Mucosa of descending colon (tissue), 3 donors: ENCODE data around the gene ATP12A. TPM values are rescaled to one million over a fixed set of nuclear protein-coding genes. Genes with fewer than 3 reads are reported as not detected.

Experiments used
- ATAC-seq: fragments of 200-7000 bp; cut with Tn5 transposase; one replicate; pipeline ENCODE4 v1.9.1; 2020; ENCODE audit warnings: mild to moderate bottlenecking, moderate library complexity
- DNase-seq, 3 donors: peaks; one replicate each; pipeline ENCODE4 v3.0.0-alpha.2; 2020
- H3K36me3 ChIP-seq: fragments of 200-600 bp; one replicate; pipeline ENCODE4 v1.8.0; 2021; ENCODE audit warnings: low read depth, mild to moderate bottlenecking
- H3K4me1 ChIP-seq: fragments of 200-600 bp; one replicate; pipeline ENCODE4 v1.8.0; 2021; ENCODE audit warnings: low read depth, mild to moderate bottlenecking
- H3K4me3 ChIP-seq: fragments of 200-600 bp; one replicate; pipeline ENCODE4 v1.8.0; 2021; ENCODE audit warnings: mild to moderate bottlenecking
- H3K9me3 ChIP-seq: fragments of 200-600 bp; one replicate; pipeline ENCODE4 v1.8.0; 2021; ENCODE audit warnings: mild to moderate bottlenecking
- CTCF ChIP-seq: fragments of 200-600 bp; IDR thresholded peaks from one replicate; pipeline ENCODE4 v1.8.0; 2022; ENCODE audit warnings: antibody characterized with exemption, mild to moderate bottlenecking
- intact Hi-C, 2 donors: fragments of 100-400 bp; cut with DNase I in 1 of 2; cut with micrococcal nuclease in 1 of 2; formaldehyde crosslinking; loops; one replicate each; pipeline versions ENCODE4 v1.11.0 to v1.11.1; 2022; cut with DNase I, micrococcal nuclease
- total RNA-seq, 3 donors: library from RNA; stranded (reverse); fragmentation: NEBNext Ultra II Directional in 2 of 3; extraction: Animal tissue kit (Norgen Biotek cat#: 25700) in 2 of 3; gene quantifications; one replicate each; pipeline versions ENCODE4 v1.2.1 to v1.2.4, GENCODE V29; 2021 to 2023
- donor health status: DM: no; HTN: no; CAD: no; lungs with moderate emphysema.
- donor health status: DM: no; HTN: no; CAD: no.
- donor health status: DM: no; HTN: yes; CAD: no.

ATP12A gene
- total RNA-seq, 3 donors from 2014 or later = not detected

- Histone ChIP-seq H3K4me3 (no peak overlapping the region), H3K4me1 (peaks cover 11% of the 10 kb centered on the region), H3K9me3 (no peaks in the 10 kb centered on the region), H3K36me3 (no peaks in the 10 kb centered on the region)
- DNase-seq = no peak
- intact Hi-C loops = no loop called here
- no peak for ATAC-seq
- TF ChIP-seq CTCF = no peak
These were observed 64.0 kb downstream of the ATP12A start for GRCh38 chr13:24744247-24744646.

GRCh38 chr13:24745516-24745860 lies 65.3 kb downstream of the ATP12A start:
- no peak for DNase-seq

GRCh38 chr13:24745861-24746617 lies 65.8 kb downstream of the ATP12A start:
- H3K36me3 ChIP-seq = no peaks in the 10 kb centered on the region
- peaks cover 11% of the 10 kb centered on the region for H3K4me1 ChIP-seq
- no peak for DNase-seq
- ATAC-seq = no peak
- no peak for TF ChIP-seq CTCF
- intact Hi-C loops = no loop called here
- no peak overlapping the region for H3K4me3 ChIP-seq
- no peaks in the 10 kb centered on the region for H3K9me3 ChIP-seq

More at GRCh38 chr13:24745516-24745860, 65.3 kb downstream of the ATP12A start:
- no peak for ATAC-seq
- intact Hi-C loops = no loop called here
- Histone ChIP-seq H3K4me3 (no peak overlapping the region), H3K9me3 (no peaks in the 10 kb centered on the region), H3K36me3 (no peaks in the 10 kb centered on the region), H3K4me1 (peaks cover 11% of the 10 kb centered on the region)
- TF ChIP-seq CTCF = no peak

GRCh38 chr13:24746618-24747247 lies 66.5 kb downstream of the ATP12A start:
- Histone ChIP-seq H3K4me3 (no peak overlapping the region), H3K9me3 (no peaks in the 10 kb centered on the region), H3K4me1 (peaks cover 11% of the 10 kb centered on the region), H3K36me3 (no peaks in the 10 kb centered on the region)
- peak; percentile 35 for ATAC-seq
- no peak for DNase-seq
- TF ChIP-seq CTCF = no peak
- intact Hi-C loops = no loop called here

- Histone ChIP-seq H3K4me3 (no peak overlapping the region), H3K4me1 (peaks cover 11% of the 10 kb centered on the region), H3K36me3 (no peaks in the 10 kb centered on the region), H3K9me3 (no peaks in the 10 kb centered on the region)
- peak; percentile 46 for ATAC-seq
- DNase-seq = no peak
- intact Hi-C loops = no loop called here
- TF ChIP-seq CTCF = no peak
These were observed 67.2 kb downstream of the ATP12A start for GRCh38 chr13:24747248-24748060.
